ENCODE data around the gene MRPL2. TPM values are rescaled to one million over a fixed set of nuclear protein-coding genes. Genes with fewer than 3 reads are reported as not detected.
A peak's percentile ranks its signal among the peaks of the same experiment; 100 is the strongest.
"Not testable (repeated sequence)": the region's sequence is repeated elsewhere in the genome, so short reads cannot be mapped to it uniquely, and the experiment has no call there.

The MRPL2 gene
- total RNA-seq, 1 donor from 2014 or later: 16.9 TPM

GRCh38 chr6:43052225-43052841 is 6.9 kb downstream of the MRPL2 start:
- no peak for DNase-seq (ENCODE audit: low read depth)
- peak overlapping the region; percentile 72 for H3K4me3 ChIP-seq (ENCODE audit: low read depth, low read length)
- no peak for TF ChIP-seq CTCF (conservative IDR thresholded peaks at IDR 0.05; ENCODE audit: low read depth, low read length)

- TF ChIP-seq CTCF (conservative IDR thresholded peaks at IDR 0.05; ENCODE audit: low read depth, low read length): no peak
- no peak overlapping the region for H3K4me3 ChIP-seq (ENCODE audit: low read depth, low read length)
- DNase-seq (ENCODE audit: low read depth): no peak
These were observed 8.3 kb downstream of the MRPL2 start for GRCh38 chr6:43050981-43051380.

GRCh38 chr6:43047998-43048397 is 11.2 kb downstream of the MRPL2 start:
- DNase-seq (ENCODE audit: low read depth): no peak
- TF ChIP-seq CTCF (conservative IDR thresholded peaks at IDR 0.05; ENCODE audit: low read depth, low read length): no peak
- no peak overlapping the region for H3K4me3 ChIP-seq (ENCODE audit: low read depth, low read length)

- H3K4me3 ChIP-seq (ENCODE audit: low read depth, low read length): no peak overlapping the region
- DNase-seq (ENCODE audit: low read depth): no peak
- no peak for TF ChIP-seq CTCF (conservative IDR thresholded peaks at IDR 0.05; ENCODE audit: low read depth, low read length)
These were observed 13.8 kb downstream of the MRPL2 start for GRCh38 chr6:43045371-43045930.

- no peak for TF ChIP-seq CTCF (conservative IDR thresholded peaks at IDR 0.05; ENCODE audit: low read depth, low read length)
- no peak for DNase-seq (ENCODE audit: low read depth)
- H3K4me3 ChIP-seq (ENCODE audit: low read depth, low read length): no peak overlapping the region
These were observed 15.9 kb downstream of the MRPL2 start for GRCh38 chr6:43043310-43043709.

- H3K4me3 ChIP-seq (ENCODE audit: low read depth, low read length): not testable (repeated sequence)
These were observed 17.8 kb downstream of the MRPL2 start for GRCh38 chr6:43041475-43041874.

GRCh38 chr6:43040542-43041257 is 18.5 kb downstream of the MRPL2 start:
- H3K4me3 ChIP-seq (ENCODE audit: low read depth, low read length): no peak overlapping the region
- TF ChIP-seq CTCF (conservative IDR thresholded peaks at IDR 0.05; ENCODE audit: low read depth, low read length): no peak
- DNase-seq (ENCODE audit: low read depth): no peak

More at GRCh38 chr6:43041475-43041874, 17.8 kb downstream of the MRPL2 start:
- DNase-seq (ENCODE audit: low read depth): not testable (repeated sequence)
